GM20000 (cell line): ENCODE measurements around the gene JAKMIP2.

Source experiments
- DNase-seq: peaks from one replicate; pipeline ENCODE4 v3.0.0; 2012; ENCODE audit warnings: low spot score
- TF ChIP-seq, protein P1 (sequence below): IDR thresholded peaks from 2 replicates; pipeline ENCODE4 v1.5.1; 2012; ENCODE audit warnings: mild to moderate bottlenecking, control low read depth; ENCODE audit errors: extremely low read depth, missing control alignments

JAKMIP2 gene

DNA sequence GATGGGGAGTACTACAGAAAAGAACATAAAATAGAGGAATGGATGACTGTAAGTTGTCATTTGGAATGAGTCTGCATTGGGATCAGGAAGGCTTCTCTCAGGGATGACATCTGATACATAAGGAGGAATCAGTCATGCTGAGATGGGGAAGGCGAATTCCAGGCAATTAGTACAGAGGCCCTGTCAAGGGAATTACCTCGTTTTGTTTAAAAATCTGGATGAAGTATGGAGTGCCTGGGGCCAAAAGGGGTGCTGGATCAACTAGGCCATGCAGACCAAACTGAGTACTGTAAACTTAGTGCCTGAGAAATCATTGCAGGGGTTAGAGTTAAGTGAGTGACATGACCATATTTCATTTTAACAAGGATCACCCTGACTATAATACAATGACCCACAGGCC lies 30.5 kb downstream of the JAKMIP2 start:
- no peak for DNase-seq
- TF ChIP-seq, protein P1, sequence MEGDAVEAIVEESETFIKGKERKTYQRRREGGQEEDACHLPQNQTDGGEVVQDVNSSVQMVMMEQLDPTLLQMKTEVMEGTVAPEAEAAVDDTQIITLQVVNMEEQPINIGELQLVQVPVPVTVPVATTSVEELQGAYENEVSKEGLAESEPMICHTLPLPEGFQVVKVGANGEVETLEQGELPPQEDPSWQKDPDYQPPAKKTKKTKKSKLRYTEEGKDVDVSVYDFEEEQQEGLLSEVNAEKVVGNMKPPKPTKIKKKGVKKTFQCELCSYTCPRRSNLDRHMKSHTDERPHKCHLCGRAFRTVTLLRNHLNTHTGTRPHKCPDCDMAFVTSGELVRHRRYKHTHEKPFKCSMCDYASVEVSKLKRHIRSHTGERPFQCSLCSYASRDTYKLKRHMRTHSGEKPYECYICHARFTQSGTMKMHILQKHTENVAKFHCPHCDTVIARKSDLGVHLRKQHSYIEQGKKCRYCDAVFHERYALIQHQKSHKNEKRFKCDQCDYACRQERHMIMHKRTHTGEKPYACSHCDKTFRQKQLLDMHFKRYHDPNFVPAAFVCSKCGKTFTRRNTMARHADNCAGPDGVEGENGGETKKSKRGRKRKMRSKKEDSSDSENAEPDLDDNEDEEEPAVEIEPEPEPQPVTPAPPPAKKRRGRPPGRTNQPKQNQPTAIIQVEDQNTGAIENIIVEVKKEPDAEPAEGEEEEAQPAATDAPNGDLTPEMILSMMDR, result no peak

DNA sequence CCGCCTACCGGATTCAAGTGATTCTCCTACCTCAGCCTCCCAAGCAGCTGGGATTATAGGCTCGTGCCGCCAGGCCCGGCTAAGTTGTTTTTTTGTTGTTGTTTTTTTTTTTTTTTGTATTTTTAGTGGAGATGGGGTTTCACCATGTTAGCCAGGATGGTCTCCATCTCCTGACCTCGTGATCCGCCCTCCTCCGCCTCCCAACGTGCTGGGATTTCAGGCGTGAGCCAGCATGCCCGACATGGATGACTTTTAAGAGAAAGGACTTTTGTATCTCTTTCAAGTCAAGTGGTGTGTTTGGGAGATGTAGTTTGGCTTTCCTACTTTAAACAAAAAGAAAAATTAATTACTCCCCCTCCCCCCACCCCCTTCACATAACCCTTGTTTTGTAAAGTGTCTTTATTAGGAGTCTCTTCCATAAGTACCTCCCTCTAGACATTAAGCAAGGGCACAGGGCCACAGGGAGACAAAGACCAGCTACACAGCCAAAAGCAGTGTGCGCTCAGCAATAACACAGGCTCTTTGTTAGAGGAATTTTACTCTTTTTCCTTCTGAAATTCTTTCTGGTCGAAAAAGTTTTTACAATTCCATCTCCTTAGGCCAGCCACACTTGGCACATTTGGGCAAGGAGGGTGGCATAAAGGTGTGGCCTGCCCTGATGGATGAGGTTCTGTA lies 31.2 kb downstream of the JAKMIP2 start:
- TF ChIP-seq, protein P1, result no peak
- no peak for DNase-seq

DNA sequence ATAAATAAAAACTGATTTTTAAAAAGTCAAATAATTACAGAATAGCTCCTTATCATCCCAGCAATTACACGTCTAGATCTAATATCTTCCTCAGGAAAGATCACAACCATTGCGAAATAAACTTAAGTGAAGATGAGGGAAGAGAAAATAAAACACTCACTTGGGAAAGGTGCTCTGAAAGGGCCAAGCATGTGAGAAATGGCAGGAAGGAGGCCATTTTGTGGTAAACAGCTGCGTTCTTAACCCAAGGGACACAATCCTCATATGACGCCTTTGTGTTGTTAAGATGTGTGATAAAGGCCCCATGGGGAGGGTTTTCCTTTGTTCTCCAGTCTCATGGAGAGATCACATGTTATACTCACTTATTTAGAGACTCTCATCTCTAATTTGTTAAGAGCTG lies 32.5 kb downstream of the JAKMIP2 start:
- TF ChIP-seq, protein P1, result no peak
- no peak for DNase-seq

DNA sequence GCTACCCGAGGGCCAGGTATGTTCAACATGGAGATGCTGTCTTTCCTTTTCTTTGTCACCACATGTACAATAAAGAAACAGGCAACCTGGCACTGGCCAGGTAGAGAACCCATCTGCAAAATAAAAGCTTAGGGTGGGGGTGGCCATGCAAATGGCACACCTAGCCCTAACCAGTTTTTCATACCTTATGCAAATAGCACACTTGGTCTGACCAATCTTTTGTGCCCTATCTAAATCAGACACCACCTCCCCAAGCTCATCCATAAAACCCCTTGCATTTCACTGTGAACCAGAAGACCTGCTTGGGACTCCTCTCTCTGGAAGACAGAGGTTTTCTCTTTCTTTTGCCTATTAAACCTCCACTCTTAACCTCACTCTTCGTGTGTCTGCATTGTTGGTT lies 33.9 kb downstream of the JAKMIP2 start:
- TF ChIP-seq, protein P1, result no peak
- DNase-seq, result no peak

DNA sequence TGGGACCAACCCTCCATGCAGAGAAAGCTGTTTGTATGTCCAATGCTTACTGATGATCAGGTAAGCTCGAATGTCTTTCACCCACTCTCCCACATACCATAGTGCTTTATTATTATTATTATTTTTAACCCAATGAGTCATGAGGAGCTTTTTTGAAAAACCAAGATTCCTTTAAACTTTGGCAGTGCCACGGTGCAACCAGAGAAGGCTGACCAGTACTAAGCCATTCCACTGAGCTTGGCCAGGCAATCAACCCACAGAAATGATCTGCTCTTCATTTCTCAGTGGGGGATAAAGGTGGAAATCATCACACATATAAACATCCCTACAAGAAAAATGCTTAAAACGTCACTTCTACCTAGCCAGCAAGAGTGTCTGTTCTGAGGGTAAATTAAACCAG lies 35.5 kb downstream of the JAKMIP2 start:
- TF ChIP-seq, protein P1, result no peak
- no peak for DNase-seq

DNA sequence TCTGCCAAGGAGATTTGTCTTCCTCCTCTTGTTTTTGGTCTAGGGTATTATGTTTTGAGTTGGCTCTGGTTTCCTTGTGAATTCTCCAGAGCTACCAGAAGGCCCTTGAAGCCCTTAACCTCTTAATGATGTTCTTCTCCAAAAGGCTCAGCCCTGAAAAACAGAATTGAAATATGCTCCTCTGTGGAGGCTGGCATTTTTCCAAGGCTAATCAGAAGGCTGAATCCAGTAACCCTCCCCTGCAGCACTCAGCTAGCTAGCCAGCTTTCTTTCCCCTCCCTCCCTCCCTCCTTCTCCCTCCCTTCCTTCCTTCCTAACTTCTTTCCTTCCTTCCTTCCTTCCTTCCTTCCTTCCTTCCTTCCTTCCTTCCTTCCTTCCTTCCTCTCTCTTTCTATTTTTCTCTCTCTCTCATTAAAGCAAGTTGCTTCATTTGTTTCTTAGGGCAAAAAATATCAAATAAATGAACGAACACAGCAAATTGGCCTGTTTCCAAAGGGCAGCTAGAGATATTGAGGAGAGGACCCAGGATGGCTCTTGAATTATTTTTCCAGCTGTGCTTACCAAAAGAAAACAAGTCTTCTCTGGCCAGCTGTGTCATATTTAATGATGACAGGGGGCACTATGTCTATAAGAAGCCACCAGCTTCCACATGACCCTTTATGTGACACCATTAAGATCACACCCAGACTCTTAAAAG lies 38.7 kb downstream of the JAKMIP2 start:
- DNase-seq, result no peak
- TF ChIP-seq, protein P1, result no peak

DNA sequence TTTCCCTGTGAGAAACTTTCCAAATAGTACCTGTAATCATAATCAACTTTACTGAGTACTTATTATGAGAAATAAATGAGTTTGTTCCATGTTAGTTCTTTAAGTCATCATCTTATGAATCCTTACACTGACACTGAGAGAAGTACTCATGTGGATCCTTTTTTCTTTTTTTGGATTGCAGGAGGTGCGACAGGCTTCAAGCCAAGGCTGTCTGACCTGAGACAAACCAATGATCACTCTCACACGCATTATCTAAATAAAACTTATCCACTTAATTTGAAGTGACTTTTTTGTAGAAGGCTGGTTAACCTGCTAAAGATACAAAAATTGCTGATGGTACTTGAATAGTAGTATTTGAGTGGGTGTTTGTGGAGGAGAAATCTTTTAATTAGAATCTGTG lies 39.5 kb downstream of the JAKMIP2 start:
- no peak for DNase-seq
- TF ChIP-seq, protein P1, result no peak
